Neural cell (in vitro differentiated cells): ENCODE data around the gene ECI1. TPM values are rescaled to one million over a fixed set of nuclear protein-coding genes. Genes with fewer than 3 reads are reported as not detected.

Experiments
- H2AFZ ChIP-seq: fragments of 200-600, 300-800 bp; sonication (generic), shearing (Covaris generic); 2 replicates; pipeline ENCODE4 v1.6.0; 2014; ENCODE audit warnings: low read depth, mild to moderate bottlenecking, antibody characterized with exemption, low read length, moderate library complexity
- H3F3A ChIP-seq: fragments of 200-600 bp; shearing (Covaris generic); 2 replicates; pipeline ENCODE4 v1.6.1; 2016; ENCODE audit warnings: mild to moderate bottlenecking, moderate library complexity, mixed read lengths, antibody characterized with exemption, low read length; ENCODE audit not compliant: insufficient read depth, poor library complexity, severe bottlenecking
- H3K27ac ChIP-seq: fragments of 200-600, 300-800 bp; sonication (generic), shearing (Covaris generic); 2 replicates; pipeline ENCODE4 v1.5.1; 2014; ENCODE audit warnings: mild to moderate bottlenecking, low read length, moderate library complexity
- H3K27me3 ChIP-seq: fragments of 300-800, 200-600 bp; sonication (generic), shearing (Covaris generic); 2 replicates; pipeline ENCODE4 v1.6.0; 2014; ENCODE audit warnings: mild to moderate bottlenecking, low read depth, low read length, moderate library complexity; ENCODE audit not compliant: insufficient read depth
- H3K36me3 ChIP-seq: fragments of 300-800, 200-600 bp; sonication (generic), shearing (Covaris generic); 2 replicates; pipeline ENCODE4 v1.5.1; 2014; ENCODE audit warnings: mild to moderate bottlenecking, antibody characterized with exemption, low read length, moderate library complexity; ENCODE audit not compliant: insufficient read depth
- H3K4me2 ChIP-seq: fragments of 300-800, 200-600 bp; sonication (generic), shearing (Covaris generic); 2 replicates; pipeline ENCODE4 v1.6.0; 2014; ENCODE audit warnings: mild to moderate bottlenecking, low read length
- H3K4me3 ChIP-seq: fragments of 300-800, 200-600 bp; sonication (generic), shearing (Covaris generic); 2 replicates; pipeline ENCODE4 v1.5.1; 2014; ENCODE audit warnings: mild to moderate bottlenecking, low read length, moderate library complexity
- H3K79me2 ChIP-seq: fragments of 200-600 bp; shearing (Covaris generic); replicated peaks from 2 replicates; pipeline ENCODE4 v1.6.0; 2014; ENCODE audit warnings: mild to moderate bottlenecking, low read length, moderate library complexity; ENCODE audit not compliant: insufficient read depth
- H3K9ac ChIP-seq: fragments of 300-800, 200-600 bp; sonication (generic), shearing (Covaris generic); 2 replicates; pipeline ENCODE4 v1.6.1; 2016; ENCODE audit warnings: mild to moderate bottlenecking, low read length, mixed read lengths
- H3K9me2 ChIP-seq: fragments of 200-600 bp; shearing (Covaris generic); 2 replicates; pipeline ENCODE4 v1.6.1; 2016; ENCODE audit warnings: mild to moderate bottlenecking, low read length, mixed read lengths; ENCODE audit not compliant: insufficient read depth
- H3K9me3 ChIP-seq: fragments of 200-600, 300-800 bp; sonication (generic), shearing (Covaris generic); 2 replicates; pipeline ENCODE4 v1.6.1; 2016; ENCODE audit warnings: mild to moderate bottlenecking, mixed run types, low read length, moderate library complexity, mixed read lengths
- H4K20me1 ChIP-seq: fragments of 200-600 bp; shearing (Covaris generic); 2 replicates; pipeline ENCODE4 v1.6.1; 2016; ENCODE audit warnings: mild to moderate bottlenecking, mixed run types; ENCODE audit not compliant: insufficient read depth
- CTCF ChIP-seq: fragments of 450-650 bp; IDR thresholded peaks from 2 replicates; pipeline ENCODE4 v1.5.1; 2014; ENCODE audit warnings: antibody characterized with exemption, mild to moderate bottlenecking, moderate library complexity; ENCODE audit not compliant: poor library complexity, severe bottlenecking
- EP300 ChIP-seq: fragments of 450-650 bp; conservative IDR thresholded peaks from 2 replicates; pipeline ENCODE4 v1.6.1; 2014; ENCODE audit warnings: antibody characterized with exemption, mild to moderate bottlenecking, moderate library complexity; ENCODE audit not compliant: poor library complexity, severe bottlenecking
- EZH2 ChIP-seq: fragments of 200-600, 300-800 bp; shearing (Covaris generic), sonication (generic); IDR thresholded peaks from 2 replicates; pipeline ENCODE4 v1.6.1; 2014; ENCODE audit warnings: antibody characterized with exemption, low read length, borderline replicate concordance, mild to moderate bottlenecking; ENCODE audit not compliant: insufficient read depth, poor library complexity, severe bottlenecking
- MXI1 ChIP-seq: fragments of 450-650 bp; conservative IDR thresholded peaks from 2 replicates; pipeline ENCODE4 v1.6.1; 2014; ENCODE audit warnings: antibody characterized with exemption, mild to moderate bottlenecking; ENCODE audit not compliant: poor library complexity, severe bottlenecking
- POLR2AphosphoS5 ChIP-seq: IDR thresholded peaks from 2 replicates; pipeline ENCODE4 v1.6.1; 2012
- RAD21 ChIP-seq: fragments of 450-650 bp; conservative IDR thresholded peaks from 2 replicates; pipeline ENCODE4 v1.6.1; 2014; ENCODE audit warnings: antibody characterized with exemption, mild to moderate bottlenecking, moderate library complexity
- REST ChIP-seq: IDR thresholded peaks from 2 replicates; pipeline ENCODE4 v1.6.1; 2012; ENCODE audit warnings: borderline replicate concordance
- SMC3 ChIP-seq: fragments of 450-650 bp; conservative IDR thresholded peaks from 2 replicates; pipeline ENCODE4 v1.6.1; 2014; ENCODE audit warnings: antibody characterized with exemption, mild to moderate bottlenecking, moderate library complexity; ENCODE audit not compliant: poor library complexity
- TAF1 ChIP-seq: IDR thresholded peaks from 2 replicates; pipeline ENCODE4 v1.6.1; 2012; ENCODE audit warnings: low read depth
- polyA plus RNA-seq: library from polyadenylated mRNA; depleted of rRNA; stranded (reverse); fragments of >200 nt; gene quantifications from 2 replicates; pipeline ENCODE4 v1.2.3, GENCODE V29; 2014

ECI1 gene
- polyA plus RNA-seq, 1 donor from 2014 or later = 35.3 TPM

- no peak for TF ChIP-seq MXI1
- TF ChIP-seq CTCF = no peak
- TF ChIP-seq EZH2 = no peak
- no peak for TF ChIP-seq RAD21
- TF ChIP-seq EP300 = no peak
- no peak for TF ChIP-seq POLR2AphosphoS5
- TF ChIP-seq TAF1 = no peak
- Histone ChIP-seq H3K36me3 (no peaks in the 10 kb centered on the region), H3K9me3 (no peaks in the 10 kb centered on the region), H2AFZ (no peak overlapping the region), H3K4me2 (no peak overlapping the region), H3K79me2 (peaks cover 2% of the 10 kb centered on the region), H3K4me3 (no peak overlapping the region), H3F3A (no peaks in the 10 kb centered on the region), H3K9me2 (no peaks in the 10 kb centered on the region), H3K27ac (no peak overlapping the region), H4K20me1 (no peaks in the 10 kb centered on the region), H3K27me3 (peaks cover 3% of the 10 kb centered on the region), H3K9ac (no peak overlapping the region)
Observed at GRCh38 chr16:2198283-2198682, 53.1 kb downstream of the ECI1 start.

GRCh38 chr16:2197765-2198164 lies 53.6 kb downstream of the ECI1 start:
- Histone ChIP-seq H3F3A (no peaks in the 10 kb centered on the region), H2AFZ (no peak overlapping the region), H3K4me2 (no peak overlapping the region), H3K9ac (no peak overlapping the region), H3K9me3 (no peaks in the 10 kb centered on the region), H4K20me1 (no peaks in the 10 kb centered on the region), H3K27me3 (peaks cover 3% of the 10 kb centered on the region), H3K36me3 (no peaks in the 10 kb centered on the region), H3K79me2 (peaks cover 2% of the 10 kb centered on the region), H3K9me2 (no peaks in the 10 kb centered on the region), H3K4me3 (no peak overlapping the region), H3K27ac (no peak overlapping the region)
- TF ChIP-seq EP300 = no peak
- no peak for TF ChIP-seq TAF1
- no peak for TF ChIP-seq RAD21
- TF ChIP-seq CTCF = no peak
- no peak for TF ChIP-seq POLR2AphosphoS5
- no peak for TF ChIP-seq EZH2
- no peak for TF ChIP-seq SMC3
- TF ChIP-seq MXI1 = no peak
- TF ChIP-seq REST = no peak
